NCI-H128 (cell line): Measurements from ENCODE around the gene OR2F2.

Experiments
- DNase-seq: peaks from one replicate; lab custom pipeline; 2025; ENCODE audit not compliant: unreplicated experiment; lab: John Stamatoyannopoulos, UW

The OR2F2 gene

GRCh38 chr7:143975617-143976016 lies 40.6 kb downstream of the OR2F2 start:
- no peak for DNase-seq

GRCh38 chr7:143978585-143978984 lies 43.6 kb downstream of the OR2F2 start:
- DNase-seq = no peak

- DNase-seq = no peak
Observed at GRCh38 chr7:143979359-143979758, 44.3 kb downstream of the OR2F2 start.

GRCh38 chr7:143979998-143980397 lies 45.0 kb downstream of the OR2F2 start:
- no peak for DNase-seq

- DNase-seq = no peak
Observed at GRCh38 chr7:143980746-143981510, 45.9 kb downstream of the OR2F2 start.

GRCh38 chr7:143983960-143984359 lies 48.9 kb downstream of the OR2F2 start:
- DNase-seq = no peak
